Measurements from ENCODE around the gene SLC5A11. TPM values are rescaled to one million over a fixed set of nuclear protein-coding genes. Genes with fewer than 3 reads are reported as not detected.

SLC5A11 gene
- polyA plus RNA-seq, 1 donor (not counting 4 experiments of a cell fraction or from before 2014, with no cell fraction given), result 0.07 TPM

DNA sequence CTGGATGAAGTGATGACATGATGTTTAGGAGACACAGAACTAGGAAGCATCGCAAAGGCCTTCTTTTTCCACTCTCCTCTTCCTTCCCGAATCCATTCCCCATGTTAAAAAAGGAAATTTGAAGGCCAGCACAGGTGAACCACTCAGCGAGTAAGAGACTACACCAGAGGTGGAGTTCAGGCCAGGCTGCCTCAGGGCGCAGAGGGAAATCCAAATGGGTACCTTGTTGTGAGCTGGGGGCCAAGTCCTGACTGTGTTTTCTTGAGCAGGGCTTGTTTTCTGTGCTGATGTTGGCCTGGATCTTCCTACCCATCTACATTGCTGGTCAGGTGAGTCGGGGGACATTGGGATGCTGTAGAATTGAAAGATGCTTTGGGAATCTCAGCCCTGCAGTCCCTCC lies 26.1 kb downstream of the SLC5A11 start:
- Histone ChIP-seq H3K9me3 (ENCODE audit: control insufficient read depth, low read depth, low read length) (no peaks in the 10 kb centered on the region), H3K27ac (ENCODE audit: control insufficient read depth, insufficient read depth, low read length) (no peak overlapping the region), H4K20me1 (ENCODE audit: control insufficient read depth, extremely low read depth, insufficient read depth, low read length) (no peaks in the 10 kb centered on the region), H2AFZ (ENCODE audit: control insufficient read depth, low read length) (no peak overlapping the region), H3K9me1 (ENCODE audit: control insufficient read depth, extremely low read depth, insufficient read depth, low read length) (no peaks in the 10 kb centered on the region), H3K79me2 (ENCODE audit: control insufficient read depth, insufficient read depth, low read length) (no peaks in the 10 kb centered on the region), H3K4me2 (ENCODE audit: control insufficient read depth, extremely low read depth, insufficient read depth, low read depth, low read length) (no peak overlapping the region), H3K9ac (ENCODE audit: control insufficient read depth, extremely low read depth, insufficient read depth, low read length) (no peak overlapping the region), H3K4me1 (ENCODE audit: control insufficient read depth, extremely low read depth, insufficient read depth, low read length) (no peaks in the 10 kb centered on the region), H3K36me3 (ENCODE audit: control insufficient read depth in 2 of 2, extremely low read depth in 1 of 2, insufficient read depth in 2 of 2, low read length in 2 of 2) (no peaks in the 10 kb centered on the region), H3K27me3 (ENCODE audit: control insufficient read depth, extremely low read depth, insufficient read depth, low read length) (no peaks in the 10 kb centered on the region), H3K4me3 (ENCODE audit: control insufficient read depth in 2 of 3, extremely low read depth in 1 of 3, insufficient read depth in 2 of 3, low read depth in 1 of 3, low read length in 3 of 3) (no peak overlapping the region)
- dilution Hi-C loops (cut with MboI; ENCODE audit: extremely low pct_ligation_motif_present, low sequenced_read_pairs), result no loop called here
- DNase-seq (ENCODE audit: low read depth, low spot score) (no peak), FAIRE-seq (no peak)
- TF ChIP-seq EZH2 (IDR thresholded peaks at IDR 0.05; ENCODE audit: low read length), result no peak
- TF ChIP-seq, protein P1, sequence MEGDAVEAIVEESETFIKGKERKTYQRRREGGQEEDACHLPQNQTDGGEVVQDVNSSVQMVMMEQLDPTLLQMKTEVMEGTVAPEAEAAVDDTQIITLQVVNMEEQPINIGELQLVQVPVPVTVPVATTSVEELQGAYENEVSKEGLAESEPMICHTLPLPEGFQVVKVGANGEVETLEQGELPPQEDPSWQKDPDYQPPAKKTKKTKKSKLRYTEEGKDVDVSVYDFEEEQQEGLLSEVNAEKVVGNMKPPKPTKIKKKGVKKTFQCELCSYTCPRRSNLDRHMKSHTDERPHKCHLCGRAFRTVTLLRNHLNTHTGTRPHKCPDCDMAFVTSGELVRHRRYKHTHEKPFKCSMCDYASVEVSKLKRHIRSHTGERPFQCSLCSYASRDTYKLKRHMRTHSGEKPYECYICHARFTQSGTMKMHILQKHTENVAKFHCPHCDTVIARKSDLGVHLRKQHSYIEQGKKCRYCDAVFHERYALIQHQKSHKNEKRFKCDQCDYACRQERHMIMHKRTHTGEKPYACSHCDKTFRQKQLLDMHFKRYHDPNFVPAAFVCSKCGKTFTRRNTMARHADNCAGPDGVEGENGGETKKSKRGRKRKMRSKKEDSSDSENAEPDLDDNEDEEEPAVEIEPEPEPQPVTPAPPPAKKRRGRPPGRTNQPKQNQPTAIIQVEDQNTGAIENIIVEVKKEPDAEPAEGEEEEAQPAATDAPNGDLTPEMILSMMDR (optimal IDR thresholded peaks at IDR 0.05 in 1 of 3, IDR thresholded peaks at IDR 0.05 in 1 of 3, conservative IDR thresholded peaks at IDR 0.05 in 1 of 3; ENCODE audit: extremely low read depth in 1 of 3, insufficient read depth in 2 of 3, low read length in 3 of 3), result no peak

DNA sequence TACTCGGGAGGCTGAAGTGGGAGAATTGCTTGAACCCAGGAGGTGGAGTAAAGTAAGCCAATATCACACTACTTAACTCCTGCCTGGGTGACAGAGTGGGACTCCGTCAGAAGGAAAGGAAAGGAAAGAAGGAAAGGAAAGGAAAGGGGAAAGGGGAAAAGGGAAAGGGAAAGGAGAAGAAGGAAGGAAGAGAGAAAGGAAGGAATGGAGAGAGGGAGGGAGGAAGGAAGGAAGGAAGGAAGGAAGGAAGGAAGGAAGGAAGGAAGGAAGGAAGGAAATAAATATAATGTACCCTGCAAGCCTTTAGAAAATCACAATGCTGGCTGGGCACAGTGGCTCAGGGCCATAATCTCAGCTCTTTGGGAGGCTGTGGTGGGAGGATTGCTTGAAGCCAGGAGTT lies 27.3 kb downstream of the SLC5A11 start:
- Histone ChIP-seq H2AFZ (ENCODE audit: control insufficient read depth, low read length) (no peak overlapping the region), H3K4me1 (ENCODE audit: control insufficient read depth, extremely low read depth, insufficient read depth, low read length) (no peaks in the 10 kb centered on the region), H3K27ac (ENCODE audit: control insufficient read depth, insufficient read depth, low read length) (no peak overlapping the region), H3K9me3 (ENCODE audit: control insufficient read depth, low read depth, low read length) (no peaks in the 10 kb centered on the region), H3K4me3 (ENCODE audit: control insufficient read depth in 2 of 3, extremely low read depth in 1 of 3, insufficient read depth in 2 of 3, low read depth in 1 of 3, low read length in 3 of 3) (no peak overlapping the region), H3K36me3 (ENCODE audit: control insufficient read depth in 2 of 2, extremely low read depth in 1 of 2, insufficient read depth in 2 of 2, low read length in 2 of 2) (no peaks in the 10 kb centered on the region), H3K79me2 (ENCODE audit: control insufficient read depth, insufficient read depth, low read length) (no peaks in the 10 kb centered on the region), H3K9ac (ENCODE audit: control insufficient read depth, extremely low read depth, insufficient read depth, low read length) (no peak overlapping the region), H4K20me1 (ENCODE audit: control insufficient read depth, extremely low read depth, insufficient read depth, low read length) (no peaks in the 10 kb centered on the region), H3K4me2 (ENCODE audit: control insufficient read depth, extremely low read depth, insufficient read depth, low read depth, low read length) (no peak overlapping the region), H3K27me3 (ENCODE audit: control insufficient read depth, extremely low read depth, insufficient read depth, low read length) (no peaks in the 10 kb centered on the region), H3K9me1 (ENCODE audit: control insufficient read depth, extremely low read depth, insufficient read depth, low read length) (no peaks in the 10 kb centered on the region)
- DNase-seq (ENCODE audit: low read depth, low spot score) (no peak), FAIRE-seq (no peak)
- TF ChIP-seq, protein P1 (optimal IDR thresholded peaks at IDR 0.05 in 1 of 3, IDR thresholded peaks at IDR 0.05 in 1 of 3, conservative IDR thresholded peaks at IDR 0.05 in 1 of 3; ENCODE audit: extremely low read depth in 1 of 3, insufficient read depth in 2 of 3, low read length in 3 of 3), result no peak
- TF ChIP-seq EZH2 (IDR thresholded peaks at IDR 0.05; ENCODE audit: low read length), result no peak
- dilution Hi-C loops (cut with MboI; ENCODE audit: extremely low pct_ligation_motif_present, low sequenced_read_pairs), result no loop called here

Data from keratinocyte (primary cell).